Upper lobe of left lung (tissue), 4 donors: ENCODE data around the gene RDX.

Source experiments
- CTCF ChIP-seq, 6 experiments: fragments of 450-650 bp in 4 of 6; fragments of 200-600 bp in 2 of 6; sonication (generic) in 2 of 6; IDR thresholded peaks; one replicate each; pipeline ENCODE4 v1.5.1; 2016 to 2019; ENCODE audit warnings: antibody characterized with exemption in 6 of 6
- EP300 ChIP-seq, 4 donors: sonication (generic); formaldehyde crosslinking; IDR thresholded peaks; one replicate each; pipeline ENCODE4 v1.5.1; 2017; ENCODE audit warnings: antibody characterized with exemption in 4 of 4, control low read depth in 2 of 4

- no peak for TF ChIP-seq CTCF (IDR thresholded peaks at IDR 0.05)
- TF ChIP-seq EP300 (IDR thresholded peaks at IDR 0.05), result no peak
These were observed 9.9 kb downstream of the RDX start for GRCh38 chr11:110286298-110287040.
